HuH-7 (cell line): ENCODE results near the gene ACSL4.

Experiments used
- DNase-seq: peaks from one replicate; pipeline ENCODE4 v3.0.0; 2011; ENCODE audit warnings: low spot score

ACSL4 gene

DNA sequence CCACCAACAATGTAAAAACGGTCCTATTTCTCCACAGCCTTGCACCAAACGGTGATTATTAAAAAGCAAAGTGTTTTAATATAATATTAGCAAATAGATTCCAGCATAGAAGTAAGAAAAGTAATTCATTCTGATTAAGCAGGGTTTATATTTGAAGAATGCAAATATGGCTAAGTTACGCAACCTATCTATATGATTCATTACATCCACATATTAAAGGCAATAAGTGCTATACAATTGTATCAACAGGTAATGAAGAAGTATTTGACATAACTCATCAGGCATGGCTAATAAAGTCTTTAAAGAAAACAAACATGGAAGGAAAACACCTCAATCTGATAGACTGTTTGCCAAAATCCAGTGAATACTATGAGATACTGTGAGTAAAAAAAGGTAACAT is 137.0 kb downstream of the ACSL4 start:
- no peak for DNase-seq
